ENCODE results near the gene TIMM17B. TPM values are rescaled to one million over a fixed set of nuclear protein-coding genes. Genes with fewer than 3 reads are reported as not detected.

Gene TIMM17B
- total and polyA plus RNA-seq, 2 of the 8 experiments (the other 6 are each of a cell fraction or from before 2014, with no cell fraction given), result 77.8 to 246 TPM

- TF ChIP-seq NRF1 (IDR thresholded peaks at IDR 0.05; ENCODE audit: low read depth, low read length), result peak; percentile 59
- TF ChIP-seq RFX5 (IDR thresholded peaks at IDR 0.05; ENCODE audit: borderline replicate concordance, low read depth, low read length), result no peak
- no peak for TF ChIP-seq EGR1 (IDR thresholded peaks at IDR 0.05; ENCODE audit: borderline replicate concordance, low read depth, low read length)
- no peak for TF ChIP-seq GABPA (IDR thresholded peaks at IDR 0.05; ENCODE audit: borderline replicate concordance, insufficient read depth, low read length)
- TF ChIP-seq JUND (IDR thresholded peaks at IDR 0.05; ENCODE audit: low read length), result no peak
- TF ChIP-seq ZNF274 (IDR thresholded peaks at IDR 0.05; ENCODE audit: borderline replicate concordance, extremely low read depth, low read length), result no peak
- TF ChIP-seq CTCF (IDR thresholded peaks at IDR 0.05; ENCODE audit: control extremely low read depth in 1 of 3, insufficient read depth in 1 of 3, low read depth in 1 of 3, low read length in 3 of 3), result peak in 2 of 3 experiments; percentile 74 to 82; a peak in 3 of 4 replicates
- TF ChIP-seq KDM4A (IDR thresholded peaks at IDR 0.05; ENCODE audit: low read depth, low read length, severe bottlenecking), result no peak
- TF ChIP-seq CREB1 (IDR thresholded peaks at IDR 0.05), result peak; percentile 30
These were observed 19.8 kb upstream of the TIMM17B start (continued) for GRCh38 chrX:48917139-48918001.
